Fibroblast of lung (primary cell): ENCODE results near the gene ESAM.

Experiments used
- EZH2 ChIP-seq: IDR thresholded peaks from 2 replicates; pipeline ENCODE4 v1.5.1; 2012; ENCODE audit warnings: low read length, control low read depth, mild to moderate bottlenecking; ENCODE audit errors: missing control alignments
- TF ChIP-seq, protein P1 (sequence below), 2 donors: IDR thresholded peaks in 1 of 2; conservative IDR thresholded peaks in 1 of 2; 1 replicate in 1 of 2; 2 replicates in 1 of 2; pipeline ENCODE4 v1.5.1; 2011 to 2012; ENCODE audit warnings: low read length in 2 of 2, control low read depth in 1 of 2, inconsistent platforms in 1 of 2, low read depth in 1 of 2, mild to moderate bottlenecking in 1 of 2

- TF ChIP-seq, protein P1, sequence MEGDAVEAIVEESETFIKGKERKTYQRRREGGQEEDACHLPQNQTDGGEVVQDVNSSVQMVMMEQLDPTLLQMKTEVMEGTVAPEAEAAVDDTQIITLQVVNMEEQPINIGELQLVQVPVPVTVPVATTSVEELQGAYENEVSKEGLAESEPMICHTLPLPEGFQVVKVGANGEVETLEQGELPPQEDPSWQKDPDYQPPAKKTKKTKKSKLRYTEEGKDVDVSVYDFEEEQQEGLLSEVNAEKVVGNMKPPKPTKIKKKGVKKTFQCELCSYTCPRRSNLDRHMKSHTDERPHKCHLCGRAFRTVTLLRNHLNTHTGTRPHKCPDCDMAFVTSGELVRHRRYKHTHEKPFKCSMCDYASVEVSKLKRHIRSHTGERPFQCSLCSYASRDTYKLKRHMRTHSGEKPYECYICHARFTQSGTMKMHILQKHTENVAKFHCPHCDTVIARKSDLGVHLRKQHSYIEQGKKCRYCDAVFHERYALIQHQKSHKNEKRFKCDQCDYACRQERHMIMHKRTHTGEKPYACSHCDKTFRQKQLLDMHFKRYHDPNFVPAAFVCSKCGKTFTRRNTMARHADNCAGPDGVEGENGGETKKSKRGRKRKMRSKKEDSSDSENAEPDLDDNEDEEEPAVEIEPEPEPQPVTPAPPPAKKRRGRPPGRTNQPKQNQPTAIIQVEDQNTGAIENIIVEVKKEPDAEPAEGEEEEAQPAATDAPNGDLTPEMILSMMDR (conservative IDR thresholded peaks at IDR 0.05 in 1 of 2, IDR thresholded peaks at IDR 0.05 in 1 of 2; ENCODE audit: low read depth in 1 of 2, low read length in 2 of 2), result no peak
- no peak for TF ChIP-seq EZH2
Measured at GRCh38 chr11:124776865-124777645, 15.0 kb upstream of the ESAM start.
